ENCODE results near the gene SMIM24.

The SMIM24 gene

DNA sequence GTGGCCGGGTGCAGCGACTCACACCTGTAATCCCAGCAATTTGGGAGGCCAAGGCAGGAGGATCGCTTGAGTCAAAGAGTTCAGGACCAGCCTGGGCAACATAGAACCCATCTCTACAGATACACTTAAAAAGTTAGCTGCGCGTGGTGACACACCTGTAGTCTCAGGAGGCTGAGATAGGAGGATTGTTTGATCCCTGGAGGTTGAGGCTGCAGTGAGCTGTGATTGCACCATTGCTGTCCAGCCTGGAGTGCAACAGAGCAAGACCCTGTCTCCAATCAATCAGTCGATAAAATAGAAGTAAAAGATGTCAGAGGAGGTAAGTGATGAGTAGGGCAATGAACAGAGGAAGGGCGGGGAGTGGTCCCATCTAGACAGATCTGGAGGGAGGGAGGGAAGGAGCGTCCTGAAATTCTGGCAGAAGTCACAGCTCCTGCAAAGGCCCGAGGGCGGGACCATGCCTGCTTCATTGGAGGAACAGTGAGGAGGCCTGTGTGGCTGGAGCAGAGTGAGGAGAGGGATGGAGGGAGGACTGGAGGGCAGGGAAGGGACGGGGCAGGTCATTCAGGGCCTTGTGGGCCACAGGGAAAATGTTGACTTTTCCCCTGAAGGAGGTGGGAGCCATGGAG lies 9.7 kb downstream of the SMIM24 start:
- DNase-seq = no peak

DNA sequence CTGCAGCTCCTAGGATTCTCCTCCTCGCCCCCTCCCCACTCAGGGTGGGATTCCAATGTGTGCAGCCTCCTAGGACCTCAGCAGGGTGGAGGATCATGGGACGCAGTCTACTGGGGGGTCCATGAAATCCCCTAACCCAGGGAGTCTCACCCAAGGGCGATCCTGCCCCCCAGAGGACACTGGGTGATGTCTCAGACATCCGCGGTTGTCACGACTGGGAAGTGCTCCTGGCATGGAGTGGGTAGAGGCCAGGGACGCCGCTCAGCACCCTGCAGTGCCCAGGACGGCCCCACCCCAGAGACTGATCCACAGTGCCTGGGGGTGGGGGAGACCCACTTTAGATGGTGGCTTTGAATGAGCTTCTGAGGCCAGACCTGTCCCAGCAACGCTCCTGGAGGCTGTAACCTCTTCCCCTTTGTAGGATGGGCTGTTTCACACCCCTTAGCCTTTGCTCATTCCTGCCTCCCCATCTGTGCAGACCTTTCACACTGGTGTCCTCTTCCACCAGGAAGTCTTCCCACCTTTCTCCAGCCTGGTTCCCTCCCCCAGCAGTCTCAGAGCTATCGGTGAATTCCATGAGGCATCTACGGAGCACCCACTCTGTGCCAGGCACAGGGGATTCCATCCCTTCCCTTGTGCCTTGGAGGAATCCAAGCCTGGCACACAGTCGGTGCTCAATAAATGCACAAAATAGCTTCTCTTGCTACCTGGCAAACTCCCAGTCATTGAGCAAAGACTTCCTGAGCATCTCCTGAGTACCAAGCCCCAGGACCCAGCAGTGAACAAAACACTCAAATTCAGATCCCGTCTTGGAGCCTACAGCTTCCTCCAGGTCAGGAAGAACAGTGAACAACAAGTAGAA lies 10.5 kb downstream of the SMIM24 start:
- DNase-seq = no peak

DNA sequence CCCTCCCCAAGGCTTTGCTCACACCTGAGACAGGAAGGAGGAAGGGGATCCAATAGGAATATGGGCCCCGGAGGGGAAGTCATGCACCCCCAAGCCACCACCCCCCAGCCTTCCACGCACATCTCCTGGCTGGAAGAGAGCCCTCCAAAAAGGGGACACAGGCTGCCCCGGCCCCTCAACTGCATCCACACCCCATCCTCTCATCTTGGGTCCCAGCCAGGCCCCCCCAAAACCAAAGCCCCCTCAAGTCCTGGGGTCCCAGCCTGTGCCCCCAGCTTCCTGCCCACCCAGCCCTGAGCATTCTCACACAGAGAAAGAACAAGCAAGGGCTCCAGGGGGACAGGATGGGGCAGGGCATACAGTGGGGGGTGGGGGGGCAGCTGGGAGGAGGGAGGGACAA lies 12.1 kb downstream of the SMIM24 start:
- DNase-seq = no peak

DNA sequence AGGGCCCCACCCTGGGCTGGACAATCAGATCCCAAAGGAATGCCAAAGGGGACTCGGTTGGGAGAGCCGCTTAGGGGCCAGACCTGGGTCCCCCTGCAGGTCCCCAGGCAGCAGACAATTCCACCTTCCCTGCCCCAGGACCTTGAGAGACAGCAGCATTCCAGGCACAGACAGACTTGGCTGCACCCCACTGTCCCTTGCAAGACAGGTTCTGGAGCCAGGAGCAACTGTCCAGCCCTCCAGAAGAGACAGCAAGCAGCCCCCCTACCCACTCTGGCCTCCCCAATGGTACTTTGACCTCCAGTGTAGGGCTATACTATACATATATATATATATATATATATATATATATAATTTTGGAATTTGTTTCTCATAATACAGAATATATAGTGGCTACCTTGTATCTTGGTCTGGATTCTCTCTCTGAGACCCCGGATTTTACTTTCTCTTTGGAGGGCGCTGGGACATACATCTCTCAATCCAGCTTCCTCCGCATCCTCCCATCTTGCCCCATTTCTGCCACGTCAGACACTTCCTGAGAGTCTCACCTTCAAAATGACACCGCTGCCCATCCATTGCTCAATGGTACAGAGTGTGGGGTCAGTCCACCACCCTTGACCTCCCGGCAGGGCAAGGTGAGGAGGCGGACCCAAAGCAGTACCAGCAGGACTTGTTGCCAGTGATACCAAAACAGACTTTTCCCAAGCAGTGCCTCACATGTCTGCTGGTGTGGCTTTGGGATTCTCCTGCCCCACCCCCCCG lies 12.7 kb downstream of the SMIM24 start:
- no peak for DNase-seq

DNA sequence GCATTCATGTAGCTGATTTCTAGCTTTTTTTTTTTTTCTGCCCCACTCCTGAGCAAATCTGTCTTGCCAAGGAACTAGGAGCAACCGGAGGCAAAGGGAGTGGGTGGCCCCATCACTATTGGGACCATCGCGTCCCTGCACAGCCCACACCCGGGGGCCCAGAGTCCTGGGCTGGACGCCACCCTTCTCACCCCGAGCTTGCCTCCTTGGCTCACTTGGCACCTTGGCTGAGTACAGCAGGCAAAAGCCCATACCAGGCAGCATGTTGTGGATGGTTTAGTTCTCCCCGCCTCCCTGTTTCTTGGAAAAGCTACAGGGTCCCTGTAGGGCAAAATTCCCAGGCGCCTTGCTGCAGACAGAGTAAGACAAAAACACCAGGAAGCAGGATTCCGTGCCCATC lies 13.7 kb downstream of the SMIM24 start:
- no peak for DNase-seq

DNA sequence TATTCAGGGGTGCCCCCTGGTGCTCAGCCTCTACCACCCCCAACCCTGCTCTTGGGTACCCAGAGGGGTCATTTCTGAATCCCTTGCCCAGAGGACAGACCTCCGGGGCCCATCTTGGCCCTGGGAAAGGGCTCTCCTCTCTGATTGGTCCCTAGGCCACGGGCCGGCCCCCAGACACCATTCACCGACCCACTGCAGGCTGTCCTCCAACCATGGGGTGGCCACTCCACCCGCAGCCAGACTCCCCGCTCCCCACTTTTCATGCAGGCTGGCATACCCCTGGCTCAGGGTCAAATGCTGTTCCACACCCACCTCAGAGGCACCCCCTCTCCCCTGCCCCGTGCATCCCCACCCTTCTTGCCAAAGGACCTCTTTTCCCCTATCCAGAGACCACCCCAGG lies 14.8 kb downstream of the SMIM24 start:
- no peak for DNase-seq

DNA sequence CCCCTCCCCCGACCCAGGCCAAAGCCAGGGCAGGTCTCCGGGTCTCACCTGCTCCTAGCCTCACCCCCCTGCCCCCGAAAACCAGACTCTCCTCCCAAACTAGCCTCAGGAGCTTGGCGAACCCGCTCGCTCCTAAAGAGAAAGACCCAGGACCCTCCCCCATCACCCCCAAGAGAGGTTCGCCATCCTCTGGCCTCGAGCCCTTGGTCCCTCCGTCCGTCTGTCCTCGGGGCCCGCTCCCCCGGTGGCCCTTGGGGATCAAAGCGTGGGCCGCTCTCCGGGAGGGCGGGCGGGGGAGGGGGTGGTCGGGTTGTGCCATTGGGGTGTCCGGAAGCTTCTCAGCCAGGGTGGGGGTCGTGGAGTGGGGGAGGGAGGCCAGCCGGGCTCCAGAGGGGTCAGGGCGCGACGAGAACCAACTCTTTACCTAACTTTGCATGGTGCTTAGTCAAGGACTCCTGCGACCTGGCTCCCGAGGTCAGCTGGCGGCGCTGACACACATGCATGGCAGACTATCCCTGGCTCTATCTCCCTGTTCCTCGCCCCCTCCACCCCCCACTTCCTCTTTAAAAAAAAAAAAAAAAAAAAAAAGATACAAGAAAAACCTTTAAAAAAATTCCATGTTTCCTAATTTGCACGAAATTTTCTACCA lies 15.6 kb downstream of the SMIM24 start:
- no peak for DNase-seq

DNA sequence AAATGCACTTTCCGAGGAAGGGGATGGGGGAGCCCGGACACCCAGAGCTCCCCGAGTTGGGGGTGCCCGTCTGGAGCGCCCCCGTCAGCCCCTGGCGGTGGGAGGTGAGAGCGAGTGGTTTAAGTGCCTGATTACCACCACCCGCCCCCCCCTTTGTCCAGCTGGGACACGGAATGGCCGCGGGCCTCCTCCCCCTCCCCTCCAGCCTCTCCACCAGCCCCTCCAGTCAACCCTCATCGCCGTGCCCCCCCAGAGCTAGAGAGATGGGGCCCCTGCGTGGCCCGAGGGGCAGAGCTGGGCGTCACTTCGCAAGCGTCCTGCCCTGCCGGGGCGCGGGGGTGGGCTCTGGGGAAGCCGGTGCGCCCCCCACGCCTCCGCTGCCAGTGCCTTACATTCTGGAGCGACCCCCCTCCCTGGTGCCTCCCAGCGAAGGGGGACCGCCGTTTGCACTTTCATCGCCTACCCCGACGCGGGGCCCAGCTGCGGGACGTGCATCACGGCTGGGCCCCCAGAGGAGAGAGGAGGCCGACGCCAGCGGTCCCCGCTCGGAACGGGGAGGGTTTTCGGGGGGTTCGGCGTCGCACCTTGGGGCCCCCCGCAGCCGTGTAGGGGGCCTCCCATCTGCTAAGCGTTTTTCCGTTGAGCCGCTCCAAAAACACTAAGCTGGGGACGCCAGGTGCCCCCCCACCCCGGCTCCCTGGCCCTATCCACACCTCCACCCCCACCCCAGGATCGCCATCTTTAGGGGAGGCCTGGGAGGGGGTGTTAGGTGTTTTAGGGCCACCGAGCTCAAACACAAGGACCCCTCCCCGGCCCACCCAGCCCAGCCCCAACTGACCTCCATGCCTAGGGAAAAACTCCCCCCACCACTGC lies 16.4 kb downstream of the SMIM24 start:
- DNase-seq = no peak

DNA sequence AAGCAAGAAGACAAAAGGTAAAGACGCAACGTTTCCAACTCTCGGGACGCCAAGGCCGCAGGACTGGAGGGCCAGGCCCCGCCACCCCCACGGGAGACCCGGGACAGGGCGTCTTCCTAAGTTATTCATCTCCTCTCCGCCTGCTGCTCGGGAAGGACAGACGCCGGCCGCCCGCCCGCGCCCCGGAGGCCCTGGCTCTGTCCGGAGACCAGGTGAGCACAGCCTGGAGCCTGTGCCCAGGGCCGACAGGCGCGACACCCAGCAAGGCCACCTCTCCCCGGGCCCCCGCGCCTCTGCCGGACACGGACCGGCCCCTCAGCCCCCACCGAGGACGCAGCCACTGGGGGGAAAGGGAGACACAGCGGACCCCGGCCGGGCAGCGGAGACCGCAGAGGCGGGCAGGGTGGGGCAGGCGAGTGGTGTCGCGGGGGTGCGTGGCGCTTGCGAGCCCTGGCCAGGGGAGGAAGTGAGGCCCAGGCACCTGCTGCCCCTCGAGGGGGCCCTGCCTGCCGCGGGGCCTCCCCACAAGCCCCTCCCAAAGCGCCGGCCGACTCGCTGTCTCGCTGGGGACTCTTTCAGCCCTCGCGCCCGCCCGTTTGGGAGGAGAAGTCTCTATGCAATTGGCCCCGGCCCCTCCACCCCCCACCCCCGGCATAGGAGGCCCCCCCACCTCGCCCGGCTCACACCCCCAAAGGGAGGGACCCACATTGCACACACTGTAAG lies 17.2 kb downstream of the SMIM24 start:
- no peak for DNase-seq

DNA sequence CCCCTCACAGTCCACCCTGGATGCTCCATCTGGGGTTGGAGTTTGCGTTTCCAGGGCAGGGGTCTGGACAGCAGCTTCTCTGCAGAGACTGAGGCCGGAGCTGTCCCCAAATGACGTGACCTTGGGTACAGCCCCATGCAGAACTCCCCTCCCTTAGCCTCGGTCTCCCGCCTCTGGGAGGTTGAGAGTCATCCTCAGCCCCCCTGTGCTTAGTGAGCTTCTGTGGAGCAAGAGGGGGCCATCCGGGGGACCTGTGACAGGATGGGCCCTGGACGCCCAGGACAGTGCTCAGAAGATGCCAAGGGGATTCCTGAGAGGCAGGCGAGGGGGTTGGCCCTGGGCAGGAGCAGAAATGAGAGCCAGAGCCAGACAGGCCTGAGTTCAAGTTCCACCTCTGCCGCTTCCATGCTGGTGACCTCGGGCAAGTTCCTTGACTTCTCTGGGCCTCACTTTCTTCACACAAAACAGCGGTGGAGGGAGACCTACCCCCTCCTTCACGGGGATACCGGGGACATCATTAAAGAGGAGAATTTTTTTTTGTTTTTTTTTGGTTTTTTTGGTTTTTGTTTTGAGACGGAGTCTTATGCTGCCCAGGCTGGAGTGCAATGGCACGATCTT lies 20.3 kb downstream of the SMIM24 start:
- DNase-seq = no peak

DNA sequence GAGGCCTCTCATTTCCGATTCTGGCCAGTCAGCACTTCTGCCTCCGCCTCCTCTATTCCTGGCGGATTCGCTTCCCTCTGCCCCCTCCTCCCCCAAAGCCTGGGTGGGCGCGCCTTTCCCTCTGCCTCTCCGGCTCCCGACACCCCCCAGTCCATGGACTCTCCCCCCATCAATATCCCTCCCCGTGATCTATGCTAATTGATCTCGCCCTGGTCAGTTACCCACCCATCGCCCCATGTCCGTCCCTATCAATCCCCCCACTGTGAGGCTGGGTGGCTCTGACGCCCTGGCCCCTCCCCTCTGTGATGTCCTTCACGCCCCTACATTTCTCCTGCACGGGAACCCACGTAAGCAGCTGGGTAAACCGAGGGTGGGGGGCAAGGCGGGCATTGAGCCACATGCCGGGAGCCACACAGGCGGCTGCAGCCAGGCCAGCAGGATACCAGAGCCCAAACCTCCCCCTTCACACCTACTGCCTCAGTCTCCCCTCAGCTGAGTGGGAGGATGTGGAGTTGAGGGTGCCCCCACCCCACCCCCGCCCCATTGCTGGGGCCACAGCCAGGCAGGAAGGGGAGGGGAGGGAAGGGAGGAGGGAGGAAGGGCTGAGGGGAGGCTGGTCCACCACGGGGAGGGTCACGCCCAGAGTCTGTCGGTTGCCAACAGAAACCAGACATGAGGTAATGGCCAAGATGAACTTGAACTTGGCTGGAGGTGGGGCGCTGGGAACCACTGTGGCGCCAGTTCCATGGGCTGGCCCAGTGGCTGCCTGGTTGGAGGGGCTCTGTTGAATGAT lies 21.0 kb downstream of the SMIM24 start:
- no peak for DNase-seq

DNA sequence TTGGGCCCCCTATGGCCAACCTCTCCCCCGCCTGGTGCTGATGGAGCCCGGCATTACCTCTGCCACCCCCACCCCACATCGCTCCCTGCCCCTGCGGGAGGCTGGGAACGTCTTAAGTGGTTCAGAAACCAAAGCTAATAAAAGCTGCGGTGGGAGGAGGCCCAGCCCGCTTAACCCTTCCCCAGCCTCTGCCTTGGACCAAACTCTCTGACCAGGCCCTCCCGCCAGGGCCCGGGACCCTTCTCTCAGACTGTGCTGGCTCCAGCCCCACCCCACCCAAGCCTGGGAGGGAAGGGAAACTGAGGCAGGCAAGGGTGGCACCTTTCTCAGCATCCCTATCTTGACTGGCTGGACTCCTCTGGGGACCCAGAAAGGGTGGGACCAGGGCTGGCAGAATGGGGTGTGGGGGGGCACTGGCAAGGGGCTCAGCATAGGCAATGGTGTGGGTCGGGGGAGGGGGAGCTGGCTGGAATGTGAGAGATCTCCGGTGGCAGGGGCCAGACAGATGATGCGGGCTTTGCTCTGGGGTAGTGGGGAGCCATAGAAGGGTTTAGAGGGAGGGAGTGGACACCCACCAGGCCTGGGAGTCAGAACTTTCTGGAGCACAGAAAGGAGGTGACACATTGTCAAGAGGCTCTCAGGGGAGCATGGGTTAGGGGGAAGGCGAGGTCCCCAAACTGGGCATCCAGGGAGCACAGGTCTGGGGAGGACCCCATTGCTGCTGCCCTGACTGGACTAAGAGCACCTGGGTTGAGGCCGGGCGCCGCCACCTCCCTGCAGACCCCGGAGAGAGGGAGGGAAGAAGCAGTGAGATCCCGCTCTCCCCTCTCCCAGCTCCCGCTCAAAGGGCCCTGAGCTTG lies 21.9 kb downstream of the SMIM24 start:
- no peak for DNase-seq

DNA sequence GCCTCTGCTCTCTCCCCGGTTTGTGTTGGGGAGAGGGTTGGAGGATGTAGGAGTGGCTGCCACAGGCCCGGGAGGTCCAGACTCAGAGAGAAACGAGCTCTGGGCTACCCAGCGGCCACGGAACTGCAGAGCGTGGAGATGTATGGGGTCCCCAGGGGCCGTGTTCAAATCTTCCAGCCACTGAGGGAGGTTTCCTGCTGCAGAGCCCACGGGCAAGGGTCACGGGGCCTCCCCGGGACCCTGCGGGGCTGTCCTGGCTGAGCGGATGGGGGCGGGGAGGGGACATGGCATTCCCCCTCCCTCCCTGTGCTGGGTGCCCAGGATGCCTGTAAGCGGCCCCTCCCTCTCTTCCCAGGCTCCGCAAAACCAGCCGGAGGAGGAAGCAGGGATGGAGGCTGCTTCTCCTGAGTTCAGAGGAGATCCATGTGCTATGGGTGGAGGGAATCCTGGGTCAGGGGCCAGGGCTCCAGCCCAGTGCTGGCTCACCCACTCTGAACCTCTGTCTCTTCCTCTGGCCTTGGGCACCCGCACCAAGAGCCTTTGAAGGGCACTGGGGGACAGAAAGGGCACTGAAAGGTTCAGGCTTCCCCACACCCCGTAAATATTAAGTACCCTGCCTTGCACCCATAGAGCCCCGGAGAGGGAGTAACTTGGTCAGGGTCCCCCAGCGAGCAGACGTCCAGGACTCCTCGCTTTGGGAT lies 22.6 kb downstream of the SMIM24 start:
- no peak for DNase-seq

DNA sequence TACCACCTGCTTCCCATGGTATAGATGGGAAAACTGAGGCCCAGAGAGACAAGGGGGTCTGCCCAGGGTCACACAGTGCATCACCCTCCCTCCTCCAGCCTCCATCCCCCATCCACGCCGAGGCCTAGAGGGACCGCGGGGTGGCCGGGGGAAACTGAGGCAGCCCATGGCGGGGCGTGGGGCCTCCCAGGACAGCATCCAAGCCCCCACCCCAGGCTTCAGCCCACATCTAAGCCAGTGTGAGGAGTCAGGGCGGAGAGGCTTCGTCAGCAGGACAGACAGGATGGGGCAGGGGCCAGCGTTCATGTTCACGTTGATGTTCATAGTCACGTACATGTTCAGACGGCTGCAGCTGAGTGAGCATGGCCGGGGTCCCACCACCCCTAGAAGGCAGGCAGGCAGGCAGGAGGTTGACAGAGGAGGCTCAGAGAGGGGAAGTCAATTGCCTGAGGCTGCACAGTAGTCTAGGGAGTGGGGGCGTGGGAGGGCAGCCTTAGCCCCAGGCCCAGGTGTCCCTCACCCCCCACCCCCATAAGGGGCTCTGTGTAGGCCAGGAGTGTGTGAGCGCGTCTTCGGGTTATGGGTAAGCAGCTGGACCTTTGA lies 23.3 kb downstream of the SMIM24 start:
- DNase-seq = no peak

DNA sequence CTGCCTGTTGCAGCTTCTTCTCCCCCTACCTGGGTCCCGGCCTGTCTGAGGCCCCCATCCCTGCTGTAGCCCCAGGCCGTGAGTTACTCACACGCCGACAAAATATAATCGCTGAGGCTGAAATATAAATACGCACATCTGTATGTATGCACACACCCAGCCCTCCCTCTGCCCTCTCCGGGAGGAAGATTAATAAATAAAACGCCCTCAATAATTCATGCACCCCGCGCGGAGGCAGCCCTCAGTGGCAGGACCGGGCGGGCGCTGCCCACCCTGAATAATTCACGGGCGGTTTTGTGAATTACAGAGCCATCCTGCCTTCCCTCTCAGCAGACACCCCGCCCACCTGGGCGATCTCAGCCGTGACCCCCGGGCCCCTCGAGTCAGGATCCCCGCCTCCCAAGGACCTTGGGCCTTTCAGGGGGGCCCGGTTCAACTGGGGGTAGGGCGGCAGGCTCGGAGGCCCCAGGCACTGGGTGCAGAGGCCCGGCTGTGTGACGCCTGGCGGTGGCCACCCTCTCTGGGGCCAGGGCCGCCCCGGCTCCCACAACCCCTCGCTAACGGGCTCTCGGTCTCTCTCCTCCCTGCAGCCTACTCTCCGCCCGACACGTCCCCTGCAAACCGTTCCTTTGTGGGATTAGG lies 24.2 kb downstream of the SMIM24 start:
- no peak for DNase-seq

DNA sequence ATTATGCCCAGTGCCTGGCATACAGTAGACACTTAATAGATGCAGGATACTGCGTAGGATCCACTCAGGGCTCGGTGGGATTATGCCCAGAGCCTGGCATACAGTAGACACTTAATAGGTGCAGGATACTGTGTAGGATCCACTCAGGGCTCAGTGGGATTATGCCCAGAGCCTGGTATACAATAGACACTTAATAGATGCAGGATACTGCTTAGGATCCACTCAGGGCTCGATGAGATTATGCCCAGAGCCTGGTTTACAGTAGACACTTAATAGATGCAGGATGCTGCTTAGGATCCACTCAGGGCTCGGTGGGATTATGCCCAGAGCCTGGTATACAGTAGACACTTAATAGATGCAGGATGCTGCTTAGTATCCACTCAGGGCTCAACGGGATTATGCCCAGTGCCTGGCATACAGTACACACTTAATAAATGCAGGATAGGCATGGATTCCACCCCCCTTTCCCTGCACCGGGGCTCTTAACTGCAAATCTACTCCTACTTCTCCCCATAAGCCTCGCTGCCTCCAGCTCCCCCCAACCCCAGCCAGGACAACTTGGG lies 24.9 kb downstream of the SMIM24 start:
- DNase-seq = no peak

DNA sequence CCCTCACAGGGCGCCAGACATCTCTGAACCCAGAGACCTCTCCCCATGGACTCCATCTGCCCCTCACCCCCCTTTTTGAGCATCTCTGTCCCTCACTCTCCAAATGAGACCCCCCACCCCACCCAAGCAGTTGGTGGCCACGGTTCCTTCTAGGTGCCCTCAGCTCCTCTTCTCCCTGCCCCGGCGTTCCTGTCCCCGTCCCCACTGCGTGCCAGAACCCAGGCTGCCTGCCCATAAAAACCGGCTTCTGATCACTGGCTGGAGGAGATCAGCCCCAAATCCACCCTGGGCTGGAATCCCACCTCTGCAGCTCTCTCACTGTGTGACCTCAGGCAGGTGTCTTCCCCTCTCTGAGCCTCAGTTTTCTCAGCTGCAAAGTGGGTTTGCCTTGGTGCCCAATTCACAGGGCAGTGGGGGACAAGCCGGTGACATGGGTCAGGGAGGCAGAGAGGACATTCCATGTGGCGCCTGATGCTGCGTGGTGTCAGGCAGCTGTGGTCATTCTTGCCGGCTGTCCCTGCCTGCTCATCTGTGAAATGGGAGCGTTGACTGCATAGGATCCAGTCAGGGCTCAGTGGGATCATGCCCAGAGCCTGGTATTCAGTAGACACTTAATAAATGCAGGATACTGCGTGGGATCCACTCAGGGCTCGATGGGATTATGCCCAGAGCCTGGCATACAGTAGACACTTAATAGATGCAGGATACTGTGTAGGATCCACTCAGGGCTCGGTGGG lies 25.5 kb downstream of the SMIM24 start:
- DNase-seq = no peak
